GM23338 (cell line): ENCODE measurements around the gene TNFRSF19. TPM values are rescaled to one million over a fixed set of nuclear protein-coding genes. Genes with fewer than 3 reads are reported as not detected.

ENCODE experiments used
- ATAC-seq: fragments of 200-7000 bp; cut with Tn5 transposase; 3 replicates; pipeline ENCODE4 v1.9.1; 2020
- DNase-seq: peaks from one replicate; pipeline ENCODE4 v3.0.0-alpha.2; 2015; ENCODE audit warnings: low spot score
- H2AFZ ChIP-seq: fragments of 200-600 bp; sonication (generic); 2 replicates; pipeline ENCODE4 v1.8.0; 2016; ENCODE audit warnings: antibody characterized with exemption, mild to moderate bottlenecking, moderate library complexity
- H3F3A ChIP-seq: fragments of 200-600 bp; sonication (generic); replicated peaks from 2 replicates; pipeline ENCODE4 v1.8.0; 2017; ENCODE audit warnings: antibody characterized with exemption, mixed run types, low read depth
- H3K27ac ChIP-seq: fragments of 200-600 bp; sonication (generic); 2 replicates; pipeline ENCODE4 v1.6.1; 2016; ENCODE audit warnings: low read depth
- H3K27me3 ChIP-seq: fragments of 200-600 bp; sonication (generic); 2 replicates; pipeline ENCODE4 v1.8.0; 2016; ENCODE audit warnings: mild to moderate bottlenecking, mixed run types, moderate library complexity; ENCODE audit not compliant: insufficient read depth
- H3K36me3 ChIP-seq: fragments of 200-600 bp; sonication (generic); 2 replicates; pipeline ENCODE4 v1.8.0; 2016; ENCODE audit warnings: mild to moderate bottlenecking; ENCODE audit not compliant: insufficient read depth
- H3K4me1 ChIP-seq: fragments of 200-600 bp; sonication (generic); 2 replicates; pipeline ENCODE4 v1.8.0; 2016; ENCODE audit warnings: mild to moderate bottlenecking, moderate library complexity; ENCODE audit not compliant: insufficient read depth
- H3K4me2 ChIP-seq: fragments of 200-600 bp; sonication (generic); 2 replicates; pipeline ENCODE4 v1.7.1; 2017; ENCODE audit warnings: mixed run types
- H3K4me3 ChIP-seq: fragments of 200-600 bp; sonication (generic); 2 replicates; pipeline ENCODE4 v1.6.1; 2016; ENCODE audit warnings: mixed run types
- H3K79me2 ChIP-seq: fragments of 200-600 bp; sonication (generic); replicated peaks from 2 replicates; pipeline ENCODE4 v1.8.0; 2017; ENCODE audit warnings: mild to moderate bottlenecking; ENCODE audit not compliant: insufficient read depth
- H3K9me2 ChIP-seq: fragments of 200-600 bp; sonication (generic); 2 replicates; pipeline ENCODE4 v1.8.0; 2017; ENCODE audit not compliant: insufficient read depth
- H4K20me1 ChIP-seq: fragments of 200-600 bp; sonication (generic); replicated peaks from 2 replicates; pipeline ENCODE4 v1.8.0; 2017; ENCODE audit warnings: mild to moderate bottlenecking; ENCODE audit not compliant: insufficient read depth
- H3K27ac Mint-ChIP-seq: 2 replicates; pipeline ENCODE4 v1.8.0; 2020; ENCODE audit warnings: inconsistent platforms, mild to moderate bottlenecking, moderate library complexity, mixed read lengths
- H3K27me3 Mint-ChIP-seq: 3 replicates; pipeline ENCODE4 v1.8.0; 2022; ENCODE audit warnings: low read depth, mild to moderate bottlenecking, moderate library complexity, mixed read lengths, inconsistent platforms; ENCODE audit not compliant: insufficient read depth, poor library complexity
- H3K36me3 Mint-ChIP-seq: 3 replicates; pipeline ENCODE4 v1.8.0; 2021; ENCODE audit warnings: low read depth, mild to moderate bottlenecking, inconsistent platforms, moderate library complexity, mixed read lengths
- H3K4me1 Mint-ChIP-seq: 3 replicates; pipeline ENCODE4 v1.8.0; 2020; ENCODE audit warnings: mild to moderate bottlenecking, inconsistent platforms, mixed read lengths
- H3K4me3 Mint-ChIP-seq: 3 replicates; pipeline ENCODE4 v1.8.0; 2021; ENCODE audit warnings: moderate library complexity, mild to moderate bottlenecking, inconsistent platforms, mixed read lengths
- H3K9me3 Mint-ChIP-seq: 3 replicates; pipeline ENCODE4 v1.8.0; 2020; ENCODE audit warnings: moderate library complexity, mild to moderate bottlenecking, inconsistent platforms, mixed read lengths
- CREB1 ChIP-seq: fragments of 250-450 bp; sonication (Bioruptor Pico); IDR thresholded peaks from 2 replicates; pipeline ENCODE4 v1.5.0; 2020; ENCODE audit warnings: low read depth, mild to moderate bottlenecking, moderate library complexity
- EZH2phosphoT487 ChIP-seq: fragments of 200-600 bp; sonication (generic); IDR thresholded peaks from one replicate; pipeline ENCODE4 v1.8.1; 2018; ENCODE audit warnings: antibody characterized with exemption; ENCODE audit not compliant: unreplicated experiment
- JUNB ChIP-seq: IDR thresholded peaks from one replicate; pipeline ENCODE4 v1.6.1; 2016; ENCODE audit warnings: antibody characterized with exemption; ENCODE audit not compliant: unreplicated experiment
- NANOG ChIP-seq: IDR thresholded peaks from 2 replicates; pipeline ENCODE4 v1.6.1; 2016; ENCODE audit warnings: antibody characterized with exemption, borderline replicate concordance
- POLR2AphosphoS5 ChIP-seq: IDR thresholded peaks from 2 replicates; pipeline ENCODE4 v1.6.1; 2016; ENCODE audit warnings: antibody characterized with exemption, low read depth
- STAT1 ChIP-seq: IDR thresholded peaks from one replicate; pipeline ENCODE4 v1.6.1; 2016; ENCODE audit warnings: antibody characterized with exemption; ENCODE audit not compliant: unreplicated experiment
- ZNF114 ChIP-seq: fragments of 250-450 bp; sonication (Bioruptor Pico); IDR thresholded peaks from 2 replicates; pipeline ENCODE4 v1.5.0; 2020; ENCODE audit warnings: mild to moderate bottlenecking, moderate library complexity
- ZNF331 ChIP-seq: fragments of 250-450 bp; sonication (Bioruptor Pico); IDR thresholded peaks from 2 replicates; pipeline ENCODE4 v1.5.0; 2020; ENCODE audit warnings: low read depth, mild to moderate bottlenecking, moderate library complexity
- polyA plus RNA-seq: library from polyadenylated mRNA; unstranded; fragments of >200 nt; fragmentation: Nextera tagmentation; extraction: Ambion mirVana; gene quantifications from 2 replicates; pipeline ENCODE4 v1.2.1, GENCODE V29; 2016
- total RNA-seq: library from RNA; depleted of rRNA; stranded (reverse); fragments of >200 nt; shearing (Covaris generic); gene quantifications from 2 replicates; pipeline ENCODE4 v1.2.3, GENCODE V29; 2014
- TF ChIP-seq, protein P1 (sequence below): fragments of 250-450 bp; sonication (Bioruptor Pico); IDR thresholded peaks from 2 replicates; pipeline ENCODE4 v1.5.0; 2020; ENCODE audit warnings: mild to moderate bottlenecking, moderate library complexity
- TF ChIP-seq, protein P2 (sequence below), 2 experiments: fragments of 200-600 bp in 1 of 2; sonication (generic) in 1 of 2; conservative IDR thresholded peaks; 2 replicates each; pipeline versions ENCODE4 v1.5.1 to v1.6.1; 2016 to 2017; ENCODE audit warnings: antibody characterized with exemption in 2 of 2, low read depth in 2 of 2, mild to moderate bottlenecking in 2 of 2, moderate library complexity in 1 of 2

TNFRSF19 gene
- total and polyA plus RNA-seq, 2 experiments from 2014 or later = 0.21 to 0.35 TPM

DNA sequence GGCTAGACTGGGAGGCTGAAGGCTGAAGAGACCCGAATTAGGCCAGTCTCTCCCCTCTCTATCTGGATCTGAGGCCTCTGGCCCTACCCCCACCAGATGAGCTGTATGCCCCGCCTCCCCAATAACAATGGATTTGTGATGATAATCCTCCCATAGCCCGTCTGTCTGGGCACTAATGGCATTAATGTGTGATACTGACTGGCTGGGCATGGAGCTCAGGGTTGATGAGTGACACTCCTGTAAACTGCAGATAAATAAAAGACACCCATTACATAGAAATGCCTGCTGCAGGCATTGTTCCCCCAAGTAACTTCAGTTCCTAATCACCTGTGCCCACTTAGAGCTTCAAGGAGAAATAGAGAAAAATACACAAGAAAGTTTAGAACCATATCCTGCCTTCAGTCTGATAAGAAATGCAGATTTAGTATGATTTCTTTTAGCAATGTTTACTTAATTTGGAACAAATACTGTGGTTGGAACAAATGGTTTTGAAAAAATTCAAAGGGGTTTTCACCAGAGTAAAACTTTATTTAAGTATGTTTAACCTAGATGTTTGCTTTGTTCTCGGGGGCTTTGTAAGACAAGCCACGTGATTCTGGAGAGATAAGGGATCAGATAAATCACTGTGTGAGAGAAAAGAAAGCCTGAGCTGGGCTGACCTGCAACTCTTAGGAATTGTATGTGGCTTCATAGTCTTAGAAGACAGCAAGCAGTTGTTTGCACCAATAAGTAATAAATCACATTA, 60.3 kb downstream of the TNFRSF19 start (continued):
- TF ChIP-seq, protein P1, sequence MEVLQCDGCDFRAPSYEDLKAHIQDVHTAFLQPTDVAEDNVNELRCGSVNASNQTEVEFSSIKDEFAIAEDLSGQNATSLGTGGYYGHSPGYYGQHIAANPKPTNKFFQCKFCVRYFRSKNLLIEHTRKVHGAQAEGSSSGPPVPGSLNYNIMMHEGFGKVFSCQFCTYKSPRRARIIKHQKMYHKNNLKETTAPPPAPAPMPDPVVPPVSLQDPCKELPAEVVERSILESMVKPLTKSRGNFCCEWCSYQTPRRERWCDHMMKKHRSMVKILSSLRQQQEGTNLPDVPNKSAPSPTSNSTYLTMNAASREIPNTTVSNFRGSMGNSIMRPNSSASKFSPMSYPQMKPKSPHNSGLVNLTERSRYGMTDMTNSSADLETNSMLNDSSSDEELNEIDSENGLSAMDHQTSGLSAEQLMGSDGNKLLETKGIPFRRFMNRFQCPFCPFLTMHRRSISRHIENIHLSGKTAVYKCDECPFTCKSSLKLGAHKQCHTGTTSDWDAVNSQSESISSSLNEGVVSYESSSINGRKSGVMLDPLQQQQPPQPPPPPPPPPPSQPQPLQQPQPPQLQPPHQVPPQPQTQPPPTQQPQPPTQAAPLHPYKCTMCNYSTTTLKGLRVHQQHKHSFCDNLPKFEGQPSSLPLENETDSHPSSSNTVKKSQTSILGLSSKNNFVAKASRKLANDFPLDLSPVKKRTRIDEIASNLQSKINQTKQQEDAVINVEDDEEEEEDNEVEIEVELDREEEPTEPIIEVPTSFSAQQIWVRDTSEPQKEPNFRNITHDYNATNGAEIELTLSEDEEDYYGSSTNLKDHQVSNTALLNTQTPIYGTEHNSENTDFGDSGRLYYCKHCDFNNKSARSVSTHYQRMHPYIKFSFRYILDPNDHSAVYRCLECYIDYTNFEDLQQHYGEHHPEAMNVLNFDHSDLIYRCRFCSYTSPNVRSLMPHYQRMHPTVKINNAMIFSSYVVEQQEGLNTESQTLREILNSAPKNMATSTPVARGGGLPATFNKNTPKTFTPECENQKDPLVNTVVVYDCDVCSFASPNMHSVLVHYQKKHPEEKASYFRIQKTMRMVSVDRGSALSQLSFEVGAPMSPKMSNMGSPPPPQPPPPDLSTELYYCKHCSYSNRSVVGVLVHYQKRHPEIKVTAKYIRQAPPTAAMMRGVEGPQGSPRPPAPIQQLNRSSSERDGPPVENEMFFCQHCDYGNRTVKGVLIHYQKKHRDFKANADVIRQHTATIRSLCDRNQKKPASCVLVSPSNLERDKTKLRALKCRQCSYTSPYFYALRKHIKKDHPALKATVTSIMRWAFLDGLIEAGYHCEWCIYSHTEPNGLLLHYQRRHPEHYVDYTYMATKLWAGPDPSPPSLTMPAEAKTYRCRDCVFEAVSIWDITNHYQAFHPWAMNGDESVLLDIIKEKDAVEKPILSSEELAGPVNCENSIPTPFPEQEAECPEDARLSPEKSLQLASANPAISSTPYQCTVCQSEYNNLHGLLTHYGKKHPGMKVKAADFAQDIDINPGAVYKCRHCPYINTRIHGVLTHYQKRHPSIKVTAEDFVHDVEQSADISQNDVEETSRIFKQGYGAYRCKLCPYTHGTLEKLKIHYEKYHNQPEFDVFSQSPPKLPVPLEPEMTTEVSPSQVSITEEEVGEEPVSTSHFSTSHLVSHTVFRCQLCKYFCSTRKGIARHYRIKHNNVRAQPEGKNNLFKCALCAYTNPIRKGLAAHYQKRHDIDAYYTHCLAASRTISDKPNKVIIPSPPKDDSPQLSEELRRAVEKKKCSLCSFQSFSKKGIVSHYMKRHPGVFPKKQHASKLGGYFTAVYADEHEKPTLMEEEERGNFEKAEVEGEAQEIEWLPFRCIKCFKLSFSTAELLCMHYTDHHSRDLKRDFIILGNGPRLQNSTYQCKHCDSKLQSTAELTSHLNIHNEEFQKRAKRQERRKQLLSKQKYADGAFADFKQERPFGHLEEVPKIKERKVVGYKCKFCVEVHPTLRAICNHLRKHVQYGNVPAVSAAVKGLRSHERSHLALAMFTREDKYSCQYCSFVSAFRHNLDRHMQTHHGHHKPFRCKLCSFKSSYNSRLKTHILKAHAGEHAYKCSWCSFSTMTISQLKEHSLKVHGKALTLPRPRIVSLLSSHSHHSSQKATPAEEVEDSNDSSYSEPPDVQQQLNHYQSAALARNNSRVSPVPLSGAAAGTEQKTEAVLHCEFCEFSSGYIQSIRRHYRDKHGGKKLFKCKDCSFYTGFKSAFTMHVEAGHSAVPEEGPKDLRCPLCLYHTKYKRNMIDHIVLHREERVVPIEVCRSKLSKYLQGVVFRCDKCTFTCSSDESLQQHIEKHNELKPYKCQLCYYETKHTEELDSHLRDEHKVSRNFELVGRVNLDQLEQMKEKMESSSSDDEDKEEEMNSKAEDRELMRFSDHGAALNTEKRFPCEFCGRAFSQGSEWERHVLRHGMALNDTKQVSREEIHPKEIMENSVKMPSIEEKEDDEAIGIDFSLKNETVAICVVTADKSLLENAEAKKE (CRISPR knock-in tag) = no peak
- no peak for TF ChIP-seq CREB1 (CRISPR knock-in tag)
- no peak for TF ChIP-seq POLR2AphosphoS5
- TF ChIP-seq, protein P2, sequence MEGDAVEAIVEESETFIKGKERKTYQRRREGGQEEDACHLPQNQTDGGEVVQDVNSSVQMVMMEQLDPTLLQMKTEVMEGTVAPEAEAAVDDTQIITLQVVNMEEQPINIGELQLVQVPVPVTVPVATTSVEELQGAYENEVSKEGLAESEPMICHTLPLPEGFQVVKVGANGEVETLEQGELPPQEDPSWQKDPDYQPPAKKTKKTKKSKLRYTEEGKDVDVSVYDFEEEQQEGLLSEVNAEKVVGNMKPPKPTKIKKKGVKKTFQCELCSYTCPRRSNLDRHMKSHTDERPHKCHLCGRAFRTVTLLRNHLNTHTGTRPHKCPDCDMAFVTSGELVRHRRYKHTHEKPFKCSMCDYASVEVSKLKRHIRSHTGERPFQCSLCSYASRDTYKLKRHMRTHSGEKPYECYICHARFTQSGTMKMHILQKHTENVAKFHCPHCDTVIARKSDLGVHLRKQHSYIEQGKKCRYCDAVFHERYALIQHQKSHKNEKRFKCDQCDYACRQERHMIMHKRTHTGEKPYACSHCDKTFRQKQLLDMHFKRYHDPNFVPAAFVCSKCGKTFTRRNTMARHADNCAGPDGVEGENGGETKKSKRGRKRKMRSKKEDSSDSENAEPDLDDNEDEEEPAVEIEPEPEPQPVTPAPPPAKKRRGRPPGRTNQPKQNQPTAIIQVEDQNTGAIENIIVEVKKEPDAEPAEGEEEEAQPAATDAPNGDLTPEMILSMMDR (conservative IDR thresholded peaks at IDR 0.05; ENCODE audit: low read depth in 2 of 2) = no peak
- no peak for TF ChIP-seq JUNB

DNA sequence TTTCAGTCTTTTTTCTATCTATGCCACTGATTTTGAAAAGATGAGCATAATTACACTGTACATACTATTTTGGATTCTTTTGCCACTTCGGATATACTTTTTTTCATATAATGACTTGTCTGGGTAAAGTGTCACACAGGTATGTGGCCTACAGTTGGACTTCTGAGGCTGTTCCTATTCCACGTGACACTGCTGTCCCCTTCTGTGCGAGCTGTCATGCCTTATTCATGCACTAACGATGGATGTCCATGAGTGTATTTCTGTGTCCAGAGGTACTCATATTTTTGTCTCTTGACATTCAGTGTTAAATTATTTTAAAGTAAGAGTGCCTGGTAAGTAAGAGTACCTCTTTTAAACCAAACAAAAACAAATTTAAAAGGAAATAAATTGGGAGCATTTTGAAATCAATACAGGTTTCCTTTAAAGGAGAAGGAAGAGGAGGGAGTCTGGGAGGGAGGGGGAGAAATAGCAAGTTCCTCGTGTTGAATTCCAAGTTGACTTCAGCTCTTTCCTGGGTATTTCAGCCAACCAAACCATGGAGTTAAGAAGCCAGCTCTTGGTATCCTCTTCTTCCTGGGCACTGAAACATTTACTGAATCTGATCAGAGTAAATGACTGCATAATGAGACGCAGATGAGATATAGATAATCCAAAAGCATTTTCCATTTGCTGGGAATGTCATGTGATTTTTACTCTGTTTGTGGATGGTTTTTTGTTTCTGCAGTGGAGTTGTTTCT, 61.3 kb downstream of the TNFRSF19 start:
- no peak overlapping the region for H3K27ac Mint-ChIP-seq
- Histone ChIP-seq H2AFZ (no peak overlapping the region), H3K4me1 (peaks cover 45% of the 10 kb centered on the region), H3K27ac (no peak overlapping the region), H4K20me1 (no peaks in the 10 kb centered on the region), H3K4me2 (peak overlapping the region; percentile 63), H3K79me2 (no peaks in the 10 kb centered on the region), H3K27me3 (no peaks in the 10 kb centered on the region), H3K9me2 (no peaks in the 10 kb centered on the region), H3K36me3 (no peaks in the 10 kb centered on the region), H3F3A (no peaks in the 10 kb centered on the region), H3K4me3 (no peak overlapping the region)
- TF ChIP-seq ZNF114 (CRISPR knock-in tag) = no peak
- TF ChIP-seq, protein P2 (conservative IDR thresholded peaks at IDR 0.05; ENCODE audit: low read depth in 2 of 2) = no peak
- TF ChIP-seq EZH2phosphoT487 = no peak
- TF ChIP-seq ZNF331 = no peak
- TF ChIP-seq STAT1 = no peak
- TF ChIP-seq NANOG = no peak
- H3K36me3 Mint-ChIP-seq = no peaks in the 10 kb centered on the region
- ATAC-seq (no peak), DNase-seq (no peak)
- no peaks in the 10 kb centered on the region; the same call in 2 of the 3 replicates for H3K9me3 Mint-ChIP-seq
- peaks cover 51% of the 10 kb centered on the region for H3K4me1 Mint-ChIP-seq
- peaks cover 5% of the 10 kb centered on the region for H3K27me3 Mint-ChIP-seq
- no peak overlapping the region for H3K4me3 Mint-ChIP-seq
